ENCODE data around the gene DCHS2. TPM values are rescaled to one million over a fixed set of nuclear protein-coding genes. Genes with fewer than 3 reads are reported as not detected.

DCHS2 gene
- total and polyA plus RNA-seq, 2 experiments from 2014 or later = 0.21 to 7.6 TPM

DNA sequence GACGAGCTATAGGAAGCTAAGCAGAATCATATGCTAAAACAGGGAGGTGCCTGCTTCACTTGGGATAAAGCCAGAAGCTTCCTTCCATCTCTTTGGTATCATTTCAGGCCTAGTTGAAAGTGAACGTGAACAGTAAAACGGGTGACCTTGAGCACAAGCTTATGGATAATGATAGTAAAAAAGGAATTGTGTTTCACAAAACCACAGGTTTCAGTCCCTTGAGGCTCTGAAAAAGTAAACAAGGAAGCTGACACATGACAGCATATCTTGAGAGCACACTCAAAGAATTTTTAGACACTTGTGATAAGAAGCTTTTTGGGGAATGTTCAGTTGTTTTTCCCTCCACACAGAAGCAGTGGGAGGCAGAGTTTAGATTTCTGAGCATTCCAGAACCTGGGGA is 286.1 kb downstream of the DCHS2 start (continued):
- TF ChIP-seq NANOG (IDR thresholded peaks at IDR 0.05; ENCODE audit: borderline replicate concordance) (no peak), CREB1 (CRISPR knock-in tag; IDR thresholded peaks at IDR 0.05; ENCODE audit: low read depth) (no peak), ETS1 (IDR thresholded peaks at IDR 0.05) (no peak)

DNA sequence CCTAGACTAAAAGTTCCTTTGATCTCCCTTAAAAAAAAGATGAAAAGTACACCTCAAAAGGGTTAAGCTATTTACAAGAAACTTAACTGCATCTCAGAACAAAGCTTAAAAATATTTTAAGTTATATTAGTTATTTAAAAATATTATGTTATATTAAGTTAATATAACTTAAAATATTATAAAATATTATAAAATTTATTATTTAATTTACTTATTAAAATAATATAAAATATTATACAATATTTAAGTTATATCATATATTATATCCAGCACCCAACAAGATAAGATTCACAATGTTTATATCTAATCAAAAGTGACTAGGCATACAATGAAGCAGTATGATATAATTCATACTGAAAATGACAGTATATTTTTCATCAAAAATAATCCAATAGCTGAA is 296.9 kb downstream of the DCHS2 start:
- no peak overlapping the region for H3K27ac Mint-ChIP-seq
- 0 out of 2 replicates have a peak, but pooled peaks cover 4% of the 10 kb centered on the region for H3K9me2 ChIP-seq (ENCODE audit: insufficient read depth)

More for the DNA sequence above, 296.9 kb downstream of the DCHS2 start:
- Histone ChIP-seq H3K27me3 (ENCODE audit: insufficient read depth) (no peaks in the 10 kb centered on the region), H3K27ac (ENCODE audit: low read depth) (no peak overlapping the region), H4K20me1 (replicated peaks; ENCODE audit: insufficient read depth) (no peaks in the 10 kb centered on the region), H2AFZ (no peak overlapping the region), H3K79me2 (replicated peaks; ENCODE audit: insufficient read depth) (no peaks in the 10 kb centered on the region), H3K36me3 (ENCODE audit: insufficient read depth) (no peaks in the 10 kb centered on the region), H3K4me3 (no peak overlapping the region), H3K4me2 (no peak overlapping the region), H3K4me1 (ENCODE audit: insufficient read depth) (no peaks in the 10 kb centered on the region), H3F3A (replicated peaks; ENCODE audit: low read depth) (no peaks in the 10 kb centered on the region)
- DNase-seq (ENCODE audit: low spot score) (no peak), ATAC-seq (no peak)
- TF ChIP-seq ETS1 (IDR thresholded peaks at IDR 0.05) (no peak), EZH2phosphoT487 (IDR thresholded peaks at IDR 0.05; ENCODE audit: unreplicated experiment) (no peak), NANOG (IDR thresholded peaks at IDR 0.05; ENCODE audit: borderline replicate concordance) (no peak), ZNF114 (CRISPR knock-in tag; IDR thresholded peaks at IDR 0.05) (no peak), STAT1 (IDR thresholded peaks at IDR 0.05; ENCODE audit: unreplicated experiment) (no peak), REST (IDR thresholded peaks at IDR 0.05; ENCODE audit: unreplicated experiment) (no peak), CREB1 (CRISPR knock-in tag; IDR thresholded peaks at IDR 0.05; ENCODE audit: low read depth) (no peak)
- TF ChIP-seq, protein P1, sequence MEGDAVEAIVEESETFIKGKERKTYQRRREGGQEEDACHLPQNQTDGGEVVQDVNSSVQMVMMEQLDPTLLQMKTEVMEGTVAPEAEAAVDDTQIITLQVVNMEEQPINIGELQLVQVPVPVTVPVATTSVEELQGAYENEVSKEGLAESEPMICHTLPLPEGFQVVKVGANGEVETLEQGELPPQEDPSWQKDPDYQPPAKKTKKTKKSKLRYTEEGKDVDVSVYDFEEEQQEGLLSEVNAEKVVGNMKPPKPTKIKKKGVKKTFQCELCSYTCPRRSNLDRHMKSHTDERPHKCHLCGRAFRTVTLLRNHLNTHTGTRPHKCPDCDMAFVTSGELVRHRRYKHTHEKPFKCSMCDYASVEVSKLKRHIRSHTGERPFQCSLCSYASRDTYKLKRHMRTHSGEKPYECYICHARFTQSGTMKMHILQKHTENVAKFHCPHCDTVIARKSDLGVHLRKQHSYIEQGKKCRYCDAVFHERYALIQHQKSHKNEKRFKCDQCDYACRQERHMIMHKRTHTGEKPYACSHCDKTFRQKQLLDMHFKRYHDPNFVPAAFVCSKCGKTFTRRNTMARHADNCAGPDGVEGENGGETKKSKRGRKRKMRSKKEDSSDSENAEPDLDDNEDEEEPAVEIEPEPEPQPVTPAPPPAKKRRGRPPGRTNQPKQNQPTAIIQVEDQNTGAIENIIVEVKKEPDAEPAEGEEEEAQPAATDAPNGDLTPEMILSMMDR (conservative IDR thresholded peaks at IDR 0.05; ENCODE audit: low read depth in 2 of 2) = no peak
- TF ChIP-seq, protein P2, sequence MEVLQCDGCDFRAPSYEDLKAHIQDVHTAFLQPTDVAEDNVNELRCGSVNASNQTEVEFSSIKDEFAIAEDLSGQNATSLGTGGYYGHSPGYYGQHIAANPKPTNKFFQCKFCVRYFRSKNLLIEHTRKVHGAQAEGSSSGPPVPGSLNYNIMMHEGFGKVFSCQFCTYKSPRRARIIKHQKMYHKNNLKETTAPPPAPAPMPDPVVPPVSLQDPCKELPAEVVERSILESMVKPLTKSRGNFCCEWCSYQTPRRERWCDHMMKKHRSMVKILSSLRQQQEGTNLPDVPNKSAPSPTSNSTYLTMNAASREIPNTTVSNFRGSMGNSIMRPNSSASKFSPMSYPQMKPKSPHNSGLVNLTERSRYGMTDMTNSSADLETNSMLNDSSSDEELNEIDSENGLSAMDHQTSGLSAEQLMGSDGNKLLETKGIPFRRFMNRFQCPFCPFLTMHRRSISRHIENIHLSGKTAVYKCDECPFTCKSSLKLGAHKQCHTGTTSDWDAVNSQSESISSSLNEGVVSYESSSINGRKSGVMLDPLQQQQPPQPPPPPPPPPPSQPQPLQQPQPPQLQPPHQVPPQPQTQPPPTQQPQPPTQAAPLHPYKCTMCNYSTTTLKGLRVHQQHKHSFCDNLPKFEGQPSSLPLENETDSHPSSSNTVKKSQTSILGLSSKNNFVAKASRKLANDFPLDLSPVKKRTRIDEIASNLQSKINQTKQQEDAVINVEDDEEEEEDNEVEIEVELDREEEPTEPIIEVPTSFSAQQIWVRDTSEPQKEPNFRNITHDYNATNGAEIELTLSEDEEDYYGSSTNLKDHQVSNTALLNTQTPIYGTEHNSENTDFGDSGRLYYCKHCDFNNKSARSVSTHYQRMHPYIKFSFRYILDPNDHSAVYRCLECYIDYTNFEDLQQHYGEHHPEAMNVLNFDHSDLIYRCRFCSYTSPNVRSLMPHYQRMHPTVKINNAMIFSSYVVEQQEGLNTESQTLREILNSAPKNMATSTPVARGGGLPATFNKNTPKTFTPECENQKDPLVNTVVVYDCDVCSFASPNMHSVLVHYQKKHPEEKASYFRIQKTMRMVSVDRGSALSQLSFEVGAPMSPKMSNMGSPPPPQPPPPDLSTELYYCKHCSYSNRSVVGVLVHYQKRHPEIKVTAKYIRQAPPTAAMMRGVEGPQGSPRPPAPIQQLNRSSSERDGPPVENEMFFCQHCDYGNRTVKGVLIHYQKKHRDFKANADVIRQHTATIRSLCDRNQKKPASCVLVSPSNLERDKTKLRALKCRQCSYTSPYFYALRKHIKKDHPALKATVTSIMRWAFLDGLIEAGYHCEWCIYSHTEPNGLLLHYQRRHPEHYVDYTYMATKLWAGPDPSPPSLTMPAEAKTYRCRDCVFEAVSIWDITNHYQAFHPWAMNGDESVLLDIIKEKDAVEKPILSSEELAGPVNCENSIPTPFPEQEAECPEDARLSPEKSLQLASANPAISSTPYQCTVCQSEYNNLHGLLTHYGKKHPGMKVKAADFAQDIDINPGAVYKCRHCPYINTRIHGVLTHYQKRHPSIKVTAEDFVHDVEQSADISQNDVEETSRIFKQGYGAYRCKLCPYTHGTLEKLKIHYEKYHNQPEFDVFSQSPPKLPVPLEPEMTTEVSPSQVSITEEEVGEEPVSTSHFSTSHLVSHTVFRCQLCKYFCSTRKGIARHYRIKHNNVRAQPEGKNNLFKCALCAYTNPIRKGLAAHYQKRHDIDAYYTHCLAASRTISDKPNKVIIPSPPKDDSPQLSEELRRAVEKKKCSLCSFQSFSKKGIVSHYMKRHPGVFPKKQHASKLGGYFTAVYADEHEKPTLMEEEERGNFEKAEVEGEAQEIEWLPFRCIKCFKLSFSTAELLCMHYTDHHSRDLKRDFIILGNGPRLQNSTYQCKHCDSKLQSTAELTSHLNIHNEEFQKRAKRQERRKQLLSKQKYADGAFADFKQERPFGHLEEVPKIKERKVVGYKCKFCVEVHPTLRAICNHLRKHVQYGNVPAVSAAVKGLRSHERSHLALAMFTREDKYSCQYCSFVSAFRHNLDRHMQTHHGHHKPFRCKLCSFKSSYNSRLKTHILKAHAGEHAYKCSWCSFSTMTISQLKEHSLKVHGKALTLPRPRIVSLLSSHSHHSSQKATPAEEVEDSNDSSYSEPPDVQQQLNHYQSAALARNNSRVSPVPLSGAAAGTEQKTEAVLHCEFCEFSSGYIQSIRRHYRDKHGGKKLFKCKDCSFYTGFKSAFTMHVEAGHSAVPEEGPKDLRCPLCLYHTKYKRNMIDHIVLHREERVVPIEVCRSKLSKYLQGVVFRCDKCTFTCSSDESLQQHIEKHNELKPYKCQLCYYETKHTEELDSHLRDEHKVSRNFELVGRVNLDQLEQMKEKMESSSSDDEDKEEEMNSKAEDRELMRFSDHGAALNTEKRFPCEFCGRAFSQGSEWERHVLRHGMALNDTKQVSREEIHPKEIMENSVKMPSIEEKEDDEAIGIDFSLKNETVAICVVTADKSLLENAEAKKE (CRISPR knock-in tag; IDR thresholded peaks at IDR 0.05) = no peak
- no peak overlapping the region for H3K4me3 Mint-ChIP-seq
- no peaks in the 10 kb centered on the region; the same call in 2 of the 3 replicates for H3K9me3 Mint-ChIP-seq
- no peaks in the 10 kb centered on the region for H3K4me1 Mint-ChIP-seq
- peaks cover 4% of the 10 kb centered on the region for H3K27me3 Mint-ChIP-seq (ENCODE audit: insufficient read depth, low read depth, poor library complexity)
- H3K36me3 Mint-ChIP-seq (ENCODE audit: low read depth) = no peaks in the 10 kb centered on the region

All from GM23338 (cell line).